Measurements from ENCODE around the gene FNBP1.

Gene FNBP1

GRCh38 chr9:129968690-129969485, 74.1 kb downstream of the FNBP1 start (continued):
- TF ChIP-seq, protein P1, sequence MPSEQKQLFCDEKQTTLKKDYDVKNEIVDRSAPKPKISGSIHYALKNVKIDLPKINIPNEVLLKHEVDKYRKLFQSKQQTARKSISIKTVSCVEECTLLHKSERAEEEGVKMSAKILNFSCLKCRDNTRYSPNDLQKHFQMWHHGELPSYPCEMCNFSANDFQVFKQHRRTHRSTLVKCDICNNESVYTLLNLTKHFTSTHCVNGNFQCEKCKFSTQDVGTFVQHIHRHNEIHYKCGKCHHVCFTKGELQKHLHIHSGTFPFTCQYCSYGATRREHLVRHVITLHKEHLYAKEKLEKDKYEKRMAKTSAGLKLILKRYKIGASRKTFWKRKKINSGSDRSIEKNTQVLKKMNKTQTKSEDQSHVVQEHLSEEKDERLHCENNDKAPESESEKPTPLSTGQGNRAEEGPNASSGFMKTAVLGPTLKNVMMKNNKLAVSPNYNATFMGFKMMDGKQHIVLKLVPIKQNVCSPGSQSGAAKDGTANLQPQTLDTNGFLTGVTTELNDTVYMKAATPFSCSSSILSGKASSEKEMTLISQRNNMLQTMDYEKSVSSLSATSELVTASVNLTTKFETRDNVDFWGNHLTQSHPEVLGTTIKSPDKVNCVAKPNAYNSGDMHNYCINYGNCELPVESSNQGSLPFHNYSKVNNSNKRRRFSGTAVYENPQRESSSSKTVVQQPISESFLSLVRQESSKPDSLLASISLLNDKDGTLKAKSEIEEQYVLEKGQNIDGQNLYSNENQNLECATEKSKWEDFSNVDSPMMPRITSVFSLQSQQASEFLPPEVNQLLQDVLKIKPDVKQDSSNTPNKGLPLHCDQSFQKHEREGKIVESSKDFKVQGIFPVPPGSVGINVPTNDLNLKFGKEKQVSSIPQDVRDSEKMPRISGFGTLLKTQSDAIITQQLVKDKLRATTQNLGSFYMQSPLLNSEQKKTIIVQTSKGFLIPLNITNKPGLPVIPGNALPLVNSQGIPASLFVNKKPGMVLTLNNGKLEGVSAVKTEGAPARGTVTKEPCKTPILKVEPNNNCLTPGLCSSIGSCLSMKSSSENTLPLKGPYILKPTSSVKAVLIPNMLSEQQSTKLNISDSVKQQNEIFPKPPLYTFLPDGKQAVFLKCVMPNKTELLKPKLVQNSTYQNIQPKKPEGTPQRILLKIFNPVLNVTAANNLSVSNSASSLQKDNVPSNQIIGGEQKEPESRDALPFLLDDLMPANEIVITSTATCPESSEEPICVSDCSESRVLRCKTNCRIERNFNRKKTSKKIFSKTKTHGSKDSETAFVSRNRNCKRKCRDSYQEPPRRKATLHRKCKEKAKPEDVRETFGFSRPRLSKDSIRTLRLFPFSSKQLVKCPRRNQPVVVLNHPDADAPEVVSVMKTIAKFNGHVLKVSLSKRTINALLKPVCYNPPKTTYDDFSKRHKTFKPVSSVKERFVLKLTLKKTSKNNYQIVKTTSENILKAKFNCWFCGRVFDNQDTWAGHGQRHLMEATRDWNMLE (tag by site-specific recombination; conservative IDR thresholded peaks at IDR 0.05; ENCODE audit: low read depth), result no peak
- no peak for TF ChIP-seq ZFP3 (tag by site-specific recombination; IDR thresholded peaks at IDR 0.05; ENCODE audit: low read depth)
- no peak for TF ChIP-seq HOXA7 (CRISPR knock-in tag; IDR thresholded peaks at IDR 0.05; ENCODE audit: borderline replicate concordance)
- TF ChIP-seq, protein P2, sequence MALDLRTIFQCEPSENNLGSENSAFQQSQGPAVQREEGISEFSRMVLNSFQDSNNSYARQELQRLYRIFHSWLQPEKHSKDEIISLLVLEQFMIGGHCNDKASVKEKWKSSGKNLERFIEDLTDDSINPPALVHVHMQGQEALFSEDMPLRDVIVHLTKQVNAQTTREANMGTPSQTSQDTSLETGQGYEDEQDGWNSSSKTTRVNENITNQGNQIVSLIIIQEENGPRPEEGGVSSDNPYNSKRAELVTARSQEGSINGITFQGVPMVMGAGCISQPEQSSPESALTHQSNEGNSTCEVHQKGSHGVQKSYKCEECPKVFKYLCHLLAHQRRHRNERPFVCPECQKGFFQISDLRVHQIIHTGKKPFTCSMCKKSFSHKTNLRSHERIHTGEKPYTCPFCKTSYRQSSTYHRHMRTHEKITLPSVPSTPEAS (tag by site-specific recombination; IDR thresholded peaks at IDR 0.05), result no peak
- TF ChIP-seq GLIS1 (tag by site-specific recombination; IDR thresholded peaks at IDR 0.05), result no peak
- TF ChIP-seq TCF7L2 (IDR thresholded peaks at IDR 0.05; ENCODE audit: borderline replicate concordance, low read depth, low read length), result peak; percentile 39; the same call in 1 of the 2 replicates
- TF ChIP-seq ELK4 (IDR thresholded peaks at IDR 0.05; ENCODE audit: borderline replicate concordance, low read depth, low read length), result no peak
- TF ChIP-seq HOXD13 (CRISPR knock-in tag; IDR thresholded peaks at IDR 0.05; ENCODE audit: borderline replicate concordance), result no peak
- TF ChIP-seq ZNF549 (tag by site-specific recombination; IDR thresholded peaks at IDR 0.05), result no peak
- TF ChIP-seq PATZ1 (tag by site-specific recombination; IDR thresholded peaks at IDR 0.05), result no peak
- no peak for TF ChIP-seq ZSCAN5A (tag by site-specific recombination; IDR thresholded peaks at IDR 0.05)
- TF ChIP-seq, protein P3, sequence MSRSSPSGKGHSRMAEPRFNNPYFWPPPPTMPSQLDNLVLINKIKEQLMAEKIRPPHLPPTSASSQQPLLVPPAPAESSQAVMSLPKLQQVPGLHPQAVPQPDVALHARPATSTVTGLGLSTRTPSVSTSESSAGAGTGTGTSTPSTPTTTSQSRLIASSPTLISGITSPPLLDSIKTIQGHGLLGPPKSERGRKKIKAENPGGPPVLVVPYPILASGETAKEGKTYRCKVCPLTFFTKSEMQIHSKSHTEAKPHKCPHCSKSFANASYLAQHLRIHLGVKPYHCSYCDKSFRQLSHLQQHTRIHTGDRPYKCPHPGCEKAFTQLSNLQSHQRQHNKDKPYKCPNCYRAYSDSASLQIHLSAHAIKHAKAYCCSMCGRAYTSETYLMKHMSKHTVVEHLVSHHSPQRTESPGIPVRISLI (tag by site-specific recombination; IDR thresholded peaks at IDR 0.05), result no peak
- no peak for TF ChIP-seq ZBTB44 (tag by site-specific recombination; IDR thresholded peaks at IDR 0.05)
- peak; percentile 15; the same call in 1 of the 2 replicates for TF ChIP-seq EGR2 (tag by site-specific recombination; IDR thresholded peaks at IDR 0.05; ENCODE audit: low read depth)
- no peak for TF ChIP-seq ZNF792 (tag by site-specific recombination; IDR thresholded peaks at IDR 0.05)
- TF ChIP-seq ZNF16 (tag by site-specific recombination; IDR thresholded peaks at IDR 0.05; ENCODE audit: low read depth), result no peak
- TF ChIP-seq ZNF596 (tag by site-specific recombination; IDR thresholded peaks at IDR 0.05), result no peak
- no peak for TF ChIP-seq ZNF341 (tag by site-specific recombination; IDR thresholded peaks at IDR 0.05; ENCODE audit: low read depth)
- no peak for TF ChIP-seq TRIM28 (IDR thresholded peaks at IDR 0.05; ENCODE audit: borderline replicate concordance, low read length)
- no peak for TF ChIP-seq ZNF560 (tag by site-specific recombination; IDR thresholded peaks at IDR 0.05; ENCODE audit: borderline replicate concordance)
- no peak for TF ChIP-seq ZFP69B (tag by site-specific recombination; IDR thresholded peaks at IDR 0.05)
- TF ChIP-seq, protein P4, sequence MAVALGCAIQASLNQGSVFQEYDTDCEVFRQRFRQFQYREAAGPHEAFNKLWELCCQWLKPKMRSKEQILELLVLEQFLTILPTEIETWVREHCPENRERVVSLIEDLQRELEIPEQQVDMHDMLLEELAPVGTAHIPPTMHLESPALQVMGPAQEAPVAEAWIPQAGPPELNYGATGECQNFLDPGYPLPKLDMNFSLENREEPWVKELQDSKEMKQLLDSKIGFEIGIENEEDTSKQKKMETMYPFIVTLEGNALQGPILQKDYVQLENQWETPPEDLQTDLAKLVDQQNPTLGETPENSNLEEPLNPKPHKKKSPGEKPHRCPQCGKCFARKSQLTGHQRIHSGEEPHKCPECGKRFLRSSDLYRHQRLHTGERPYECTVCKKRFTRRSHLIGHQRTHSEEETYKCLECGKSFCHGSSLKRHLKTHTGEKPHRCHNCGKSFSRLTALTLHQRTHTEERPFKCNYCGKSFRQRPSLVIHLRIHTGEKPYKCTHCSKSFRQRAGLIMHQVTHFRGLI (tag by site-specific recombination; IDR thresholded peaks at IDR 0.05), result no peak
- TF ChIP-seq ZNF624 (tag by site-specific recombination; IDR thresholded peaks at IDR 0.05), result no peak
